Measurements from ENCODE around the gene TP53BP1.

The TP53BP1 gene

GRCh38 chr15:43527802-43528541 is 35.0 kb upstream of the TP53BP1 start:
- H2AFZ ChIP-seq (ENCODE audit: low read depth) = no peak overlapping the region
- no peaks in the 10 kb centered on the region for H3K36me3 ChIP-seq (ENCODE audit: insufficient read depth)
- H3K79me2 ChIP-seq (ENCODE audit: insufficient read depth, low read depth) = no peaks in the 10 kb centered on the region

DNA sequence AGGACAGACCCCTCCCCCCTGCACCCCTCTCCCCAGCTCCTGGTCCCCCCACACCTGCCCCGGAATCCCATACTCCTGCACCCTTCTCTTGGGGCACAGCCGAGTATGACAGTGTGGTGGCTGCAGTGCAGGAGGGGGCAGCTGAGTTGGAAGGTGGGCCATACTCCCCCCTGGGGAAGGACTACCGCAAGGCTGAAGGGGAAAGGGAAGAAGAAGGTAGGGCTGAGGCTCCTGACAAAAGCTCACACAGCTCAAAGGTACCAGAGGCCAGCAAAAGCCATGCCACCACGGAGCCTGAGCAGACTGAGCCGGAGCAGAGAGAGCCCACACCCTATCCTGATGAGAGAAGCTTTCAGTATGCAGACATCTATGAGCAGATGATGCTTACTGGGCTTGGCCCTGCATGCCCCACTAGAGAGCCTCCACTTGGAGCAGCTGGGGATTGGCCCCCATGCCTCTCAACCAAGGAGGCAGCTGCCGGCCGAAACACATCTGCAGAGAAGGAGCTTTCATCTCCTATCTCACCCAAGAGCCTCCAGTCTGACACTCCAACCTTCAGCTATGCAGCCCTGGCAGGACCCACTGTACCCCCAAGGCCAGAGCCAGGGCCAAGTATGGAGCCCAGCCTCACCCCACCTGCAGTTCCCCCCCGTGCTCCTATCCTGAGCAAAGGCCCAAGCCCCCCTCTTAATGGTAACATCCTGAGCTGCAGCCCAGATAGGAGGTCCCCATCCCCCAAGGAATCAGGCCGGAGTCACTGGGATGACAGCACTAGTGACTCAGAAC is 34.3 kb upstream of the TP53BP1 start:
- H3K27me3 ChIP-seq (ENCODE audit: insufficient read depth, low read depth) = peaks cover 4% of the 10 kb centered on the region
- no peaks in the 10 kb centered on the region for H3K36me3 ChIP-seq (ENCODE audit: insufficient read depth)
- no peak overlapping the region for H2AFZ ChIP-seq (ENCODE audit: low read depth)
- no peaks in the 10 kb centered on the region for H4K20me1 ChIP-seq (ENCODE audit: insufficient read depth)
- TF ChIP-seq, protein P1, sequence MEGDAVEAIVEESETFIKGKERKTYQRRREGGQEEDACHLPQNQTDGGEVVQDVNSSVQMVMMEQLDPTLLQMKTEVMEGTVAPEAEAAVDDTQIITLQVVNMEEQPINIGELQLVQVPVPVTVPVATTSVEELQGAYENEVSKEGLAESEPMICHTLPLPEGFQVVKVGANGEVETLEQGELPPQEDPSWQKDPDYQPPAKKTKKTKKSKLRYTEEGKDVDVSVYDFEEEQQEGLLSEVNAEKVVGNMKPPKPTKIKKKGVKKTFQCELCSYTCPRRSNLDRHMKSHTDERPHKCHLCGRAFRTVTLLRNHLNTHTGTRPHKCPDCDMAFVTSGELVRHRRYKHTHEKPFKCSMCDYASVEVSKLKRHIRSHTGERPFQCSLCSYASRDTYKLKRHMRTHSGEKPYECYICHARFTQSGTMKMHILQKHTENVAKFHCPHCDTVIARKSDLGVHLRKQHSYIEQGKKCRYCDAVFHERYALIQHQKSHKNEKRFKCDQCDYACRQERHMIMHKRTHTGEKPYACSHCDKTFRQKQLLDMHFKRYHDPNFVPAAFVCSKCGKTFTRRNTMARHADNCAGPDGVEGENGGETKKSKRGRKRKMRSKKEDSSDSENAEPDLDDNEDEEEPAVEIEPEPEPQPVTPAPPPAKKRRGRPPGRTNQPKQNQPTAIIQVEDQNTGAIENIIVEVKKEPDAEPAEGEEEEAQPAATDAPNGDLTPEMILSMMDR (conservative IDR thresholded peaks at IDR 0.05; ENCODE audit: low read depth, low read length) = no peak
- no peak overlapping the region for H3K4me2 ChIP-seq
- no peaks in the 10 kb centered on the region for H3K4me1 ChIP-seq (ENCODE audit: low read depth, poor library complexity, severe bottlenecking)
- no peak overlapping the region for H3K27ac ChIP-seq
- no peak overlapping the region for H3K9ac ChIP-seq
- no peaks in the 10 kb centered on the region for H3K79me2 ChIP-seq (ENCODE audit: insufficient read depth, low read depth)
- H3K4me3 ChIP-seq (IDR thresholded peaks at IDR 0.05; ENCODE audit: insufficient read depth, low read depth, low read length) = no peak overlapping the region

More at GRCh38 chr15:43527802-43528541, 35.0 kb upstream of the TP53BP1 start:
- H3K27me3 ChIP-seq (ENCODE audit: insufficient read depth, low read depth) = peaks cover 4% of the 10 kb centered on the region
- H3K4me3 ChIP-seq (IDR thresholded peaks at IDR 0.05; ENCODE audit: insufficient read depth, low read depth, low read length) = no peak overlapping the region
- H3K4me2 ChIP-seq = no peak overlapping the region
- no peak overlapping the region for H3K9ac ChIP-seq
- H3K27ac ChIP-seq = no peak overlapping the region
- H3K4me1 ChIP-seq (ENCODE audit: low read depth, poor library complexity, severe bottlenecking) = no peaks in the 10 kb centered on the region
- TF ChIP-seq, protein P1 (conservative IDR thresholded peaks at IDR 0.05; ENCODE audit: low read depth, low read length) = no peak
- H4K20me1 ChIP-seq (ENCODE audit: insufficient read depth) = no peaks in the 10 kb centered on the region

DNA sequence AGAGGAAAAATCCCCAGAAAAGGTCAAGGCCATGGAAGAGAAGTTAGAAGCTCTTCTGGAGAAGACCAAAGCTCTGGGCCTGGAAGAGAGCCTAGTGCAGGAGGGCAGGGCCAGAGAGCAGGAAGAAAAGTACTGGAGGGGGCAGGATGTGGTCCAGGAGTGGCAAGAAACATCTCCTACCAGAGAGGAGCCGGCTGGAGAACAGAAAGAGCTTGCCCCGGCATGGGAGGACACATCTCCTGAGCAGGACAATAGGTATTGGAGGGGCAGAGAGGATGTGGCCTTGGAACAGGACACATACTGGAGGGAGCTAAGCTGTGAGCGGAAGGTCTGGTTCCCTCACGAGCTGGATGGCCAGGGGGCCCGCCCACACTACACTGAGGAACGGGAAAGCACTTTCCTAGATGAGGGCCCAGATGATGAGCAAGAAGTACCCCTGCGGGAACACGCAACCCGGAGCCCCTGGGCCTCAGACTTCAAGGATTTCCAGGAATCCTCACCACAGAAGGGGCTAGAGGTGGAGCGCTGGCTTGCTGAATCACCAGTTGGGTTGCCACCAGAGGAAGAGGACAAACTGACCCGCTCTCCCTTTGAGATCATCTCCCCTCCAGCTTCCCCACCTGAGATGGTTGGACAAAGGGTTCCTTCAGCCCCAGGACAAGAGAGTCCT is 33.4 kb upstream of the TP53BP1 start:
- no peaks in the 10 kb centered on the region for H3K36me3 ChIP-seq (ENCODE audit: insufficient read depth)

DNA sequence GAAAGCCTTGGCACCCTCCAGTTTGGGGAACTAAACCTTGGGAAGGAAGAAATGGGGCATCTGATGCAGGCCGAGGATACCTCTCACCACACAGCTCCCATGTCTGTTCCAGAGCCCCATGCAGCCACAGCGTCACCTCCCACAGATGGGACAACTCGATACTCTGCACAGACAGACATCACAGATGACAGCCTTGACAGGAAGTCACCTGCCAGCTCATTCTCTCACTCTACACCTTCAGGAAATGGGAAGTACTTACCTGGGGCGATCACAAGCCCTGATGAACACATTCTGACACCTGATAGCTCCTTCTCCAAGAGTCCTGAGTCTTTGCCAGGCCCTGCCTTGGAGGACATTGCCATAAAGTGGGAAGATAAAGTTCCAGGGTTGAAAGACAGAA is 32.2 kb upstream of the TP53BP1 start:
- Histone ChIP-seq H3K9ac (no peak overlapping the region), H3K4me1 (ENCODE audit: low read depth, poor library complexity, severe bottlenecking) (no peaks in the 10 kb centered on the region), H3K79me2 (ENCODE audit: insufficient read depth, low read depth) (no peaks in the 10 kb centered on the region), H3K36me3 (ENCODE audit: insufficient read depth) (no peaks in the 10 kb centered on the region), H2AFZ (ENCODE audit: low read depth) (no peak overlapping the region), H3K27me3 (ENCODE audit: insufficient read depth, low read depth) (peaks cover 4% of the 10 kb centered on the region), H3K4me2 (no peak overlapping the region), H3K27ac (no peak overlapping the region), H4K20me1 (ENCODE audit: insufficient read depth) (no peaks in the 10 kb centered on the region), H3K4me3 (IDR thresholded peaks at IDR 0.05; ENCODE audit: insufficient read depth, low read depth, low read length) (no peak overlapping the region)
- TF ChIP-seq, protein P1 (conservative IDR thresholded peaks at IDR 0.05; ENCODE audit: low read depth, low read length) = no peak

More for the DNA sequence above, 33.4 kb upstream of the TP53BP1 start:
- H3K4me2 ChIP-seq = no peak overlapping the region
- H4K20me1 ChIP-seq (ENCODE audit: insufficient read depth) = no peaks in the 10 kb centered on the region
- H2AFZ ChIP-seq (ENCODE audit: low read depth) = no peak overlapping the region
- H3K27ac ChIP-seq = no peak overlapping the region
- TF ChIP-seq, protein P1 (conservative IDR thresholded peaks at IDR 0.05; ENCODE audit: low read depth, low read length) = no peak
- H3K4me3 ChIP-seq (IDR thresholded peaks at IDR 0.05; ENCODE audit: insufficient read depth, low read depth, low read length) = no peak overlapping the region
- no peak overlapping the region for H3K9ac ChIP-seq
- no peaks in the 10 kb centered on the region for H3K4me1 ChIP-seq (ENCODE audit: low read depth, poor library complexity, severe bottlenecking)
- peaks cover 4% of the 10 kb centered on the region for H3K27me3 ChIP-seq (ENCODE audit: insufficient read depth, low read depth)
- no peaks in the 10 kb centered on the region for H3K79me2 ChIP-seq (ENCODE audit: insufficient read depth, low read depth)
